HUDEP-2 (cell line): ENCODE measurements around the gene CHD1.

ENCODE experiments used
- DNase-seq, 76 experiments: peaks; one replicate each; lab custom pipeline; 2025; ENCODE audit not compliant: unreplicated experiment in 76 of 76; lab: John Stamatoyannopoulos, UW

CHD1 gene

DNA sequence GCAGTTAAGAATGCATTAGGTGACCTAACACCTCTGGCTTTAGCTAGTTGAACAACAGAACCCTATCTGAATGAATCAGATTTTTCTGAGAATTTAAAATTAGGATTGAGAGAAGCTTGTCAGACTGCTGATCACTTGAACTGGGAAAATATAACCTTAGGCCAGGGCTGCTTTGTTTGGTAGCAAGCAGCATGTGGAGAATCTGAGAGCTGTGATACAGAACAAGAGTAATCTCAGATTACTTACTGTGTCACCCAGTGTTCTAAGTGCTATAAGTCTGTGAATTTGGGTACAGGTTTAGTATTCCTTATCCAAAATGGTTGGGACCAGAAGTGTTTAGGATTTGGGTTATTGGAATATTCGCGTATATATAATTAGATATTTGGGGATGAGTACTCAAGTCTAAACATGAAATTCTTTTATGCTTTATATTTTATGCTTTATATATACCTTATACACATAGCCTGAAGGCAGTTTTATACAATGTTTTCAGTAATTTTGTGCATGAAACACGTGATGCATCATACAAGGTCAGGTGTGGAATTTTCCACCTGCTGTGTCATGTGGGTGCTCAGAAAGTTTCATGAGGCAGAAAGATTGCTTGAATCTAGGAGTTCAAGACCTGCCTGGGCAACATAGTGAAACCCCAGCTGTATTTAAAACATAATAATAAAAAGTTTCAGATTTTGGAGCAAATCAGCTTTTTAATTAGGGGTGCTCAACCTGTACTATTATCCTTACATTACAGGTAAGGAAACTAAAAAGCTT is 8.3 kb upstream of the CHD1 start:
- DNase-seq: no peak

DNA sequence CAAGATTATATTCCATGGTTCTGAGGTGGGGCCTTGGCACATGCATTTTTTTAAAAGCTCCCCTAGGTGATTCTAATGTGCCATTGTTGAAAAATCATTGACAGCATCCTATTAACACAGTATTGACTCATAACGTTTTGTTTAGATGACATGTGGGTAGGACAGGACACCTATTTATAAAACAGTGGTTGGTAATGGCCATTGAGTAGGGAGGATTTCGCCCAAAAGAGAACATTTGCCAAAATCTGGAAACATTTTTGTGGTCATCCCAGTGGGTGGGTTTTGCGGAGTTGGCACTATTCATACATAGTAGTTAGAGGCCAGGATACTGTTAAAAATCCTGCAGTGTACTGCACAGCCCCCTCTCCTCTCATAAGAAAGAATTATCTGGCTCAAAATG is 6.4 kb upstream of the CHD1 start:
- DNase-seq: no peak

DNA sequence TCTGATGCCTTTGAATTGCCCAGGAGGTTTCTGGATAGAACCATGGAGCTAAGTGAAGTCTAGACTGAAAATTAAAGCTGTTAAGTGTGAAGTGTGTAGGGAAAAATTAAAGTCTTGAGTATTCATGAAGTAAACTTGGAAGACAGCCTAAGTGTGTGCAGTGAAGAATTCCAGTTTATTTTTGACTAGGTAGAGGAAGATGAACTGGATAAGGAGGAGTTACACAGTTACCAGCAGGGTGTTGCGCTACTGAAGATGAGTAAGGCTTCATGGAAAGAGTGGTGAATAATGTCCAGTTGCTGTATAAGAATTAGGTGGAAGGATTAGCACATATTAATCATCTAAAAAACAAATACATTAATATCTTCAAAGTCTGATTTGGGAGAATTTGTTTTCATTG is 5.7 kb upstream of the CHD1 start:
- DNase-seq: no peak

DNA sequence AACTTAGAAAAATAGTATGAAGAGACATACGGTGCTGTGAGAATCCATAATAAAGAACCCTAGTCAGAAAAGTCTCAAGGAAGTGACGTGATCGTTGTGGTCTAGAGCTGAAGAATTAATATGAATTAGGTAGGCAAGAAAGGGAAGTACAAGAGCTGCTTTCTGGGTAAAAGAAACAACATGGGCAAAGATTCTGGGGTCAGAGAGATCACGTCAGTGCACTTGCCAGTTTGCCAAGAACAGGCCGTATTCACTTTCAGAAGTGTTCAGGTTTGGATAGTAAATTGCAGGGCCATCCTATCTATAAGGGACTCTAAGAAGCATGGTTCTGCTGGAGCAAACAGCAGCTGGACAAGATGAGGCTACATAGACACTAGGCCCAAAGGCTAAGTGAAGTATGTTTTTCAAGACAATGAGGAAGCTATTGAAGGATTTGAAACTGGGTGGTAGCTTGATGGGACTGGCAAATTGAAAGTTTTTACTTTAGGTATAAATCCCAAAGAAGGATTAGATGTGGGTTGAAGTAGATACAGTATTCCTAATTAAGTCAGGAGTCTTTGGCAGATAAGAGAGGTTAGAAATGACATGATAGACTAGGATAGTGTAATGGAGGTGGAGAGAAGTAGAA is 4.8 kb upstream of the CHD1 start:
- DNase-seq: no peak

DNA sequence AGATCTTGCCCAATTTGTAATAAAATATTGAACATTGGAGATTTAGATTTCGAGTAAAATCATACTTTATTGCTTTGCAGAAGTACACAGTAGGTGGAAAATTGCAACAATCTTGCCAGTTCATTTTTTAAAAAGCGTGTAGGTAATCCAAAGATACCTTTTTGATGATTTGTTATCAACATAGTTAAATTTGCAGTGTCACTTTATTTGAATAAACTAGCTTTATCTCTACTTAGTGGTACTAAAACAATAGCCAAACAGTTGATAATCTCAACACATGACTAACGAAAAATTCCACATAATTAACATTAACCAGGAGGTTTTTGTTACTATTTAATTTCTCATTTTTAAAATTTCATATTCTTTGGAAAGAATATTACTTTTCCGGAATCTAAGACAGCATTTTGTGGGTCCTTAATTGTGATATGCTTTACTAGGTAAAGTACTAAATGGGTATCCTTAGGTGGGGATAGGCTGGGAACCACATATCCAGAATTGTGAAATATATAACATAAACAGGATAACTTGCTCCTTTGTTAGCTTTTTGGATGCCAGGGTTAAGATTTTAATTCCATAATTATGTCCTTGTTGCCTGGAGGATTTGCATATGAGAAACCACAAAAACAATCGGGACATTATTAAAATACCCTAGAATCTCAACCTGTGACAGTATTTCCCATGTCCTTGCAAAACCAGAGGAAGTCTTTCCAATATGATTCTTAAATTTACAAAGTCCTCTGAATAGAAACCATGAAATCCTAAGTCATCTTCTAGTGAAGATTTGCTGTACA is 2.4 kb upstream of the CHD1 start:
- DNase-seq: no peak

DNA sequence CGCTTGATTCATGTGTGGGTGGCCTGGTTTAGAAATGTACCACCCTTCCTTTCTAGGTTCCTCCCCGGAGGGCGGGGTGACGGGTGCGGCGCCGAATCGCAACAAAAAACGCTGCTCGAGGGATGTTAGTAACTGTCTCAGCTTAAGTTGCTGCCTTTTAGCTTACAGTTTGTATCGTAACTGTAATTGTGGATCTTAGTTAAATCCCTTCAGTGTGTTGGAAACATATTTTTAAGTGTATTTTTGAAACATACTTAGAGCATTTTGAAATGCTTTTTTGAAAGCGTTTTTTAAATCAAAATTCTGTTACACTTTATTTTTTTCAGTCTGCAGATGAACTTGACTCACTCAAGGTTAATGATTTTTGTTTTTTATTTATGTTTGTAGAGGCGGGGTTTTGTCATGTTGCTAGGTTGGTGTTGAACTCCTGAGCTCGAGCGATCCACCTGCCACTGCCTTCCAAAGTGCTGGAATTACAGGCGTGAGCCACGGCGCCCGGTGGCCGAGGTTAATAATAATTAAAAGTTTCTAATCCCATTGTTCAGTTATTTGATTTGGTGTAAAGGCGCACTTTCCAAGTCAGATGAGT is 997 bp upstream of the CHD1 start:
- peak in 2 of 76 experiments; percentile 79 to 92 for DNase-seq

DNA sequence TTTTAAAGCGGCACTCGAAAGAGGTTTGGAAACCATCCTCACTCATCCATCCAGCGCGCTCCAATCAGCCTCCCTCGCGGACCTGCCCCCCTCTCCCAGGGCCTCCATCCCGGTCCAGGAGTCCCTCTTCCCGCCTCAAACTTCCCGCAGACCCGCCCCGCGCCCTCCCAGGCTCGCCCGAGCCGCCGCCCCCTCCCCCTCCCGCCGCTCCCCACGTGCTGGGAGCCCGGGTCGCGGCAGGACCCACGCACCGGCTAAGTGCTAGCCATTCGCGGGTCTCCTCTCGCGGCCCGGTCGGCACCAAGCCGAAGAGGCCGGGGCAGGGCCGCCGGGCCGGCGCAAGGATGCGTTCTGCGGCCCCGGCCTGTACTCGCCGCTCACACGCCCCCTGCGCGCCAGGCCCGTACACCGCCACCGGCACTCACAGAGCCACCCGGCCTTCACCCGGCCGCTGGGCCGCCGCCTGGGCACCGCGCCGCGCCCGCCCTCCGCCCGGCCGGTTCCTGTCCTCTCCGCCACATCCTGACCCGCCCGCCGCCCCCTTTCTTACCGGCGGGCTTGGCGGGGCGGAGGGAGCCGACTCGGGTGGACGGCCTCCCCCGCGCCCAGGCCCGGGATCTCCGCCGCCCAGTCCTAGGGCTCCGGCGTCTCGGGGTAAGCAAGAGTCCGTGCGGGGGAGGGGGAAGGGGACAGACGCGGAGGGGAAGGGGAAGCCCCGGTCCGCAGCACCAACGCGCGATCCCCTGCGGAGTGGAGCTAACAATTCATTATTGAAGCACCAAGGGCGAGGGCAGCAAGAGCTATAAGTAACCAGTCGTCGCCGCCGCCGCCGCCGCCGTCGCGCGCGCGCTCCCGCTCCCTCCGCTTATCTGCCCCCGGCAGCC is 576 bp downstream of the CHD1 start:
- peak in 38 of 76 experiments; percentile 2 to 75 (median 31) for DNase-seq

DNA sequence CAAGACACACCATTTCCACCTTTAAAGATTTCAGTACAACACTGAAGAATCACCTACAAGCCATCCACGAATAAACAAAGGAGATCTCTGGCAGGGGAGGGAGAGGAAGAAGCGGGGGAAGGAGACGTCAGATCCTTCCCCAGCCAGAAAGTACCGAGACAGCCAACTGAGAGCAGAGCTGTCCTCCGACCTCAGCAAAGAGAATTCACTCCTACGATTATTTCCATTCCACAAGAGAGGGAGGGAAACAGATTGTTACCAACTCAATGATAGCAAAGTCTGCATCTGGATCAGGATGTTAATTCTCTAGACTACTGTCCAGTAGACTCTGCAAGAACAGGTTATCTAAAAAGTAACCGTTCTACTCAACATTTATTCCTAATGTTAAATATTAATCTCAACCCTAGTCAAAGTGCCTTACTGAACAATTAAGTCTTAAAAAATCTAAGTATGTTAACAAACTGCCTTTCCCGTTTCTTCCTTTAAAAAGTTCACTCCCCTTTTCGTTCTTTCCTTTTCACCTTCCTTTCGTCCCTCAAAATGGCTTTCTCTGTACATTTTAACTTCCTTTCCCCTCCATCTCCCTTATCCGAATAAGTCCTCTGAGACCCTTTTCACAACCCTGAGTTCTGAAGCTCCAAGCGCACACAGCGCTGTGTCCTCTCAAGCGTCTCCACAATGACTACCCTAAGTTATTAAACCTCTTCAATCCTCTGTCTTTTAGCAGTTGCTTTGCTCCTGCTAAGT is 1.4 kb downstream of the CHD1 start:
- peak in 43 of 76 experiments; percentile 1 to 58 (median 18) for DNase-seq

DNA sequence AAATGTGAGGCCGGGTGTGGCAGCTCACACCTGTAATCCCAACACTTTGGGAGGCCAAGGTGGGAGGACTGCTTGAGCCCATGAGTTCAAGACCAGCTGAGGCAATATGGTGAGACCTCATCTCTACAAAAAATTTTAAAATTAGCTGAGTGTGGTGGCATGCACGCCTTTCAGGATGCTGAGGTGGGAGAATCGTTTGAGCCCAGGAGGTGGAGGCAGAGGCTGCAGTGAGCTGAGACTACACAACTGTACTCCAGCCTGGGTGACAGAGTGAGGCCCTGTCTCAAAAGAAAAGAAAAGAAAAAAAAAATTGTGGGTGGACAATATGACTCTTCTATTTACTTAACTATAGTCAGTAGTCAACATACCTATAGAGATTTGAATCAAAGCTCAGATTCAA is 4.8 kb downstream of the CHD1 start:
- no peak for DNase-seq

DNA sequence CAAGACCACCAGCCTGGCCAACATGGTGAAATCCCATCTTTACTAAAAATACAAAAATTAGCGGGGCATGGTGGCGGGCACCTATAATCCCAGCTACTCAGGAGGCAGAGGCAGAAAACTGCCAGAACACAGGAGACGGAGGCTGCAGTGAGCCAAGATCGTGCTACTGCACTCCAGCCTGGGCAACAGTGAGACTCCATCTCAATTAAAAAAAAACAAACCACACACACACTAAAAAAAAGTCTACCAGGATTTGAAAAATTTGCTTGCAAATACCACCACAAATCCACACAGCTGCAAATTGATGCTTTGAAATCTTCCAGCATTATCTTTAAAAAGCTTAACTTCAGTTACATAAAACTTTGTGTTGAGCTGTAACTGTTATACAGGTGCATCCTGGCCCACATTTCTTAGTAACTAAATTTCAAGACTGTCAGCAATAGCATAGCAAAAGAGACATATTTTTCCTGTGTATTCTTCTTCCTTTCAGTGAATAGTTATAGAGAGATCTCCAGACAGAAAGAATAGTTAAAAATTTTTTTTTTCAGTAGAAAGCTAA is 6.8 kb downstream of the CHD1 start:
- no peak for DNase-seq

DNA sequence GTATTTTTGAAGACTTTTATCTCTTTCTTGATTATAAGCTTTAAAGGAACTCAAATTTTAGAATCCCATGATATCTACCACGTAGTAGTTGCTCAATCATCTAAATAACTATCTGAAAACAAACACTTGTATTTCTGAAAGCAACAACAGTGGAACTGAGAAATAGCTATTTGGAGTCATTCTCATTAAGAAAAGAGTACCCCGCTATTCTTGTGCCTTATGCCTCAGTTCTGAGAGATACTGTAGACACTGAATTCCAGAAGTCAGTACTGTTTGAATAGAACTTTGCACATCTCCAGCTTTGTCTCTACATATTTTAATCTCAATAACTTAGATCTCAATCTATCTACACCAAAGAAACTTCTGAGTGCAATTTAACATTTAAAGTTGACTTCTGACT is 11.4 kb downstream of the CHD1 start:
- no peak for DNase-seq

DNA sequence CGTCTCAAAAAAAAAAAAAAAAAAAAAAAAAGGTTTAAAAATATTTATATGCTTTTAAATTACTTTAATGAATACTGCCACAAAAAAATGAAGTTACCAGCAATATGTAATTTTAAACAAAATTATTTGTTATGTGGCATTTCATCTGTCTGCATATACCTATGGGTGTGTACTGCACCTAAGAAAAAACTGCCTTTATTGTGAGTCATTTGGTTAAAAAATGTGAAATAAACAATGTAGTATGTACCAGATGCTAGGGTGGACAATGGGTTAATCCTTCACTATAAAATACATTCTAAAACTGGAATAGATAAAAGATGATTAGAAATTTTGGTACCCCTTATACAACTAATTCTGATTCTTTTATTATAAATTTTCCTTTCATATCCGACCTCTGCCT is 12.3 kb downstream of the CHD1 start:
- DNase-seq: no peak

DNA sequence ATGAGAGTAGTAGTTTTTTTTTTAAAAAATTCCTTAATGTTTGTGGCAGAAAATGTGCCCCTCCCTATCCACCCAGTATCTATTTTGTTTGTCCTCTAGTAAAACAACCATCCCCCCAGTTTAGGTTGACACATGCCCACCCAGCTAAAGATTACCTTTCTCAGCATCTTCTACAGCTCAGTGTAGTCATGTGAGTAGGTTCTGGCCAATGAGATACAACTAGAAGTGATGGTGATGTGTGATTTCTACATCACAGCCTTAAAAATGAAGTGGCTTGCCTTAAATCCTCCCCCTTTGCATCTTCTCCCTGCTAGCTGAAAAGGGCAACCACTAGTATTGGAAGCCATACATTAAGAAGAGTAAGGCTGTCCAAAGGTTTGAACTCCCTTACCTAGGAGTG is 14.9 kb downstream of the CHD1 start:
- no peak for DNase-seq

DNA sequence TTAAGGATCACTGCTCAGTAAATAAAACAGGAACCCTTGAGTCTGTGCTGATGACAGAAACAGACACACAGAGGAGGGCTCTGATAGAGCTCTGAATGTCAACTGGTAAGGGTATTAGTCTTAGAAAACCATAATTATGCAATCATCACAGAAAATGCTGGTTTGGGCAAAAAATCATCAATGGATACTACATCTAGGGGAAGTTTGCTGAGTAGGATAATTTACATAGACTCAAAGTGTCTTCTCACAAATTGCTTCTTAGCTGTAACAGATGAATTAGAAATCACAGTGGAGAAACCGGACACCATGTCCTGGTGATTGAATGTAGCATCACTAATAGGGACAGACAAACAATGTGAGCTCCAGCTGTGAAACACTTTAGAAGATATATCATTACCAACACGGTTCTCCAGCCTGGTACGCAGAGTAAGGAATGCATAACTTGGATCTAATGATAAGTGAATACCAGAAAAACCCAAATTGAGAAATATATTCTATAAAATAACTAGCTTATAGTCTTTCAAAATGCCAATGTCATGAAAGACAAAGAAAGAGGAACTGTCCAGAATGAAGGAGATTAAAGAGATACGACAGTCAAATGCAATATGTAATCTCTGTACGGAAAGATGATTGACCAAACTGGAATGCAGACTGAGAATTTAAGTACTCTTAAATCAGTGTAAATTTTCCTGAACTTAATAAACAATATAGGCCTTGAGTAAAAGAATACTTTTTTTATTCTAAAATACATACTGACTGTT is 17.3 kb downstream of the CHD1 start:
- DNase-seq: no peak

DNA sequence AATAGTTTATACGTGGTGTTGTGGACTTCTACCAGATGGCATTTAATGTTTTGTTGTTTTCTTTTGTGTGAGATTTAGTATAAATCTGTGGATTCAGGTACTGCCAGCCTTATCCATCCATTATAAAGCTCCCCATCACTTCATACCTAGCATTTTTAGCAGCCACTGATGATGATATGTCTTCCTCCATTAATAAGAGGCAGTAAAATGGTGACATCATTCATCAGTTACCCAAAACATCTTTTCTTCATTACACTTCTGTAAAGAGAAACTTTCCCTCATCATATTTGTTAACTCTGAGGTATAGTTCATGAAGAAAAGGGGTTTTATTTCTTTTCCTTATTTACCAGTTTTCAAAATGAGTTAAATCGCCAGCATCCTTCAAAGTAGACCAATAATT is 19.4 kb downstream of the CHD1 start:
- DNase-seq: no peak

DNA sequence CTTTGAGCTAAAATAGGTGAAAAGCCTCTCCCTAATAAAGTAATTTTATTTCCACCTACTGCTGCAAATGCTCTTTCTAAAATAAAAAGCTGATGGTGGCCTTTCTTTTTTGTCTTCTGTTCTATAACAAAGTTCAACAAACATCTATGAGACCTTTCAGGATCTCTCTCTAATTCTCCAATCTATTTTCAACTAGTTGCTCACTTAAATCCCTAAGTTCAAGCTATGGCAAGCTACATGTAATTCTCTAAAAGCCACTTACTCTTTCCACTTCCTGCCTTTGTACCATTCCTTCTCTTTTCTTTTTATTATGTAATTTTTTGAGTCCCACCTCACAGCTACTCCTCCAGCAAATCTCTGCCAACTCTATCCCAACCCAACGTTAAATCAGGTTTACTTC is 20.9 kb downstream of the CHD1 start:
- no peak for DNase-seq

DNA sequence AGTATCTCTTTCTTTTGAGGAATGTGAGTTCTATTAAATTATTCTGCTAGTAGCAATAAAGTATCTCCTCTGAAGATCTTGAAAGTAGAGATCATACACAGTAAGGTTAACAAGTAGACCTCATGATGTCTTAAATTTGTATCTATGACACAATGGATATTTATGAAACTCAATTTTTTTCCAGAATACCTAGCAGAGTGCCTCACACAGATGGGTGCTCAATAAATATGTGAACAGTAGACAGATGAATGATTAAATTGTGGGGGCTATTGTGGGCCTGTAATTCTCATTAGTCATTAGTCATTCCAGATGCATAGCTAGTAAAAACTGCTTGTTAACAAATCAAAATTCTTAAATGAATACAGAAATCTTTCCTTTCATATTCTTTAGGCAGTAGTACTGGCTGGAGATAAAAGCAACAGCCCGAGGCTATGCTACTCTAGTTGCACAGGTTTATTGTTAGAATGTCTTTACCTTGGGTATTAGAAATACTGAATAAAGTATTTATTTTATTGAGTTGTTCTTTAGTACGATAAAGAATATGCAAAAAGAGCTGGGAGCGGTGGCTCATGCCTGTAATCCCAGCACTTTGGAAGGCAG is 22.0 kb downstream of the CHD1 start:
- no peak for DNase-seq
